IMR-90 (cell line): ENCODE results near the gene PRKAR1B. TPM values are rescaled to one million over a fixed set of nuclear protein-coding genes. Genes with fewer than 3 reads are reported as not detected.

Source experiments
- ATAC-seq: fragments of 200-7000 bp; cut with Tn5 transposase; 2 replicates; pipeline ENCODE4 v1.9.1; 2020; ENCODE audit warnings: low read depth, mild to moderate bottlenecking, moderate library complexity
- BruUV-seq: library from RNA; stranded (reverse); fragments of 400-500 nt; replicated peaks from 2 replicates; lab custom pipeline; 2021; lab: Mats Ljungman, UMichigan
- CTCF ChIA-PET: fragments of 300-600 bp; formaldehyde crosslinking; extraction: SDS; loops from one replicate; lab custom pipeline; 2021; ENCODE audit warnings: antibody characterized with exemption; lab: Yijun Ruan, JAX
- POLR2A ChIA-PET: fragments of 300-600 bp; sonication (Branson Sonifier 250); formaldehyde crosslinking; loops from one replicate; lab custom pipeline; 2022; ENCODE audit warnings: antibody characterized with exemption; ENCODE audit not compliant: unreplicated experiment; lab: Charles Lee
- DNase-seq: peaks from one replicate; pipeline ENCODE4 v3.0.0; 2013
- H2AFZ ChIP-seq: replicated peaks from 2 replicates; pipeline ENCODE3; 2013; ENCODE audit warnings: low read length, mild to moderate bottlenecking; ENCODE audit not compliant: poor library complexity
- H2AK5ac ChIP-seq: 2 replicates; pipeline ENCODE4 v1.6.1; 2013; ENCODE audit warnings: low read depth, low read length, inconsistent platforms
- H2AK9ac ChIP-seq: replicated peaks from 2 replicates; pipeline ENCODE3; 2013; ENCODE audit warnings: mild to moderate bottlenecking, low read depth, low read length, moderate library complexity; ENCODE audit not compliant: poor library complexity
- H2BK120ac ChIP-seq: 2 replicates; pipeline ENCODE4 v1.6.1; 2013; ENCODE audit warnings: low read depth, low read length, inconsistent platforms
- H2BK15ac ChIP-seq: 3 replicates; pipeline ENCODE4 v1.6.1; 2013; ENCODE audit warnings: low read depth, low read length, inconsistent platforms
- H2BK20ac ChIP-seq: 2 replicates; pipeline ENCODE4 v1.6.1; 2013; ENCODE audit warnings: low read depth, mild to moderate bottlenecking, inconsistent platforms, low read length, moderate library complexity
- H2BK5ac ChIP-seq: 2 replicates; pipeline ENCODE4 v1.6.1; 2013; ENCODE audit warnings: mild to moderate bottlenecking, low read depth, low read length, inconsistent platforms; ENCODE audit not compliant: poor library complexity, severe bottlenecking
- H3K14ac ChIP-seq: replicated peaks from 2 replicates; pipeline ENCODE4 v1.6.1; 2013; ENCODE audit warnings: low read depth, low read length, inconsistent platforms
- H3K18ac ChIP-seq: 2 replicates; pipeline ENCODE4 v1.6.1; 2013; ENCODE audit warnings: low read depth, low read length, control low read depth
- H3K23ac ChIP-seq: 2 replicates; pipeline ENCODE4 v1.6.1; 2013; ENCODE audit warnings: low read depth, low read length, inconsistent platforms
- H3K27ac ChIP-seq: 2 replicates; pipeline ENCODE4 v1.5.1; 2013; ENCODE audit warnings: mild to moderate bottlenecking, control low read depth, low read length; ENCODE audit not compliant: insufficient read depth
- H3K27me3 ChIP-seq: 2 replicates; pipeline ENCODE4 v1.6.1; 2013; ENCODE audit warnings: low read length; ENCODE audit not compliant: control insufficient read depth, insufficient read depth
- H3K36me3 ChIP-seq: 2 replicates; pipeline ENCODE4 v1.6.1; 2013; ENCODE audit warnings: low read length, mixed read lengths; ENCODE audit not compliant: control insufficient read depth, insufficient read depth
- H3K4ac ChIP-seq: 2 replicates; pipeline ENCODE4 v1.6.1; 2013; ENCODE audit warnings: low read depth, low read length, inconsistent platforms
- H3K4me1 ChIP-seq: 2 replicates; pipeline ENCODE4 v1.6.1; 2013; ENCODE audit warnings: low read length, mixed read lengths; ENCODE audit not compliant: control insufficient read depth, insufficient read depth
- H3K4me2 ChIP-seq: 2 replicates; pipeline ENCODE4 v1.6.1; 2013; ENCODE audit warnings: low read depth, mild to moderate bottlenecking, control low read depth, low read length, moderate library complexity
- H3K4me3 ChIP-seq: 2 replicates; pipeline ENCODE4 v1.5.1; 2013; ENCODE audit warnings: low read depth, mild to moderate bottlenecking, control low read depth, low read length, moderate library complexity; ENCODE audit not compliant: insufficient read depth
- H3K56ac ChIP-seq: 2 replicates; pipeline ENCODE4 v1.6.1; 2013; ENCODE audit warnings: low read length, inconsistent platforms; ENCODE audit not compliant: insufficient read depth; ENCODE audit errors: extremely low read depth
- H3K79me1 ChIP-seq, 2 experiments: 2 replicates each; pipeline ENCODE4 v1.6.1; 2013; ENCODE audit warnings: low read length in 2 of 2, inconsistent platforms in 1 of 2, low read depth in 1 of 2
- H3K9ac ChIP-seq: 2 replicates; pipeline ENCODE4 v1.6.1; 2013; ENCODE audit warnings: low read depth, low read length, control low read depth
- H3K9me1 ChIP-seq: 2 replicates; pipeline ENCODE4 v1.6.1; 2013; ENCODE audit warnings: low read length, inconsistent platforms; ENCODE audit not compliant: insufficient read depth
- H3K9me3 ChIP-seq: 2 replicates; pipeline ENCODE4 v1.6.1; 2013; ENCODE audit warnings: low read length; ENCODE audit not compliant: control insufficient read depth, insufficient read depth
- H4K20me1 ChIP-seq: 2 replicates; pipeline ENCODE4 v1.6.1; 2013; ENCODE audit warnings: low read length, inconsistent platforms; ENCODE audit not compliant: insufficient read depth
- H4K5ac ChIP-seq: 2 replicates; pipeline ENCODE4 v1.6.1; 2013; ENCODE audit warnings: mild to moderate bottlenecking, low read depth, low read length, control low read depth
- H4K8ac ChIP-seq, 2 experiments: 2 replicates each; pipeline ENCODE4 v1.6.1; 2013; ENCODE audit warnings: low read depth in 2 of 2, low read length in 2 of 2, control low read depth in 1 of 2, inconsistent platforms in 1 of 2
- H4K91ac ChIP-seq: 2 replicates; pipeline ENCODE4 v1.6.1; 2013; ENCODE audit warnings: low read depth, low read length, inconsistent platforms; ENCODE audit not compliant: insufficient read depth
- BHLHE40 ChIP-seq: fragments of 150-350 bp; IDR thresholded peaks from 2 replicates; pipeline ENCODE4 v1.6.1; 2016; ENCODE audit warnings: mild to moderate bottlenecking, low read depth, low read length
- CEBPB ChIP-seq: IDR thresholded peaks from 2 replicates; pipeline ENCODE4 v1.6.1; 2012; ENCODE audit warnings: low read depth, low read length, improper control_type of control experiment
- CHD1 ChIP-seq: IDR thresholded peaks from 2 replicates; pipeline ENCODE4 v1.6.1; 2012; ENCODE audit warnings: low read depth, low read length, improper control_type of control experiment
- ELK1 ChIP-seq: fragments of 150-350 bp; IDR thresholded peaks from 2 replicates; pipeline ENCODE4 v1.6.1; 2016; ENCODE audit warnings: low read depth, mild to moderate bottlenecking, low read length, moderate library complexity, borderline replicate concordance
- FOS ChIP-seq: fragments of 150-350 bp; IDR thresholded peaks from 2 replicates; pipeline ENCODE4 v1.6.1; 2016; ENCODE audit warnings: low read depth, low read length
- MAZ ChIP-seq: IDR thresholded peaks from 2 replicates; pipeline ENCODE4 v1.6.1; 2012; ENCODE audit warnings: low read depth, mild to moderate bottlenecking, low read length, improper control_type of control experiment, moderate library complexity, borderline replicate concordance
- MXI1 ChIP-seq: IDR thresholded peaks from 2 replicates; pipeline ENCODE4 v1.6.1; 2012; ENCODE audit warnings: low read depth, mild to moderate bottlenecking, low read length, moderate library complexity, borderline replicate concordance
- NFE2L2 ChIP-seq: fragments of 150-350 bp; IDR thresholded peaks from 2 replicates; pipeline ENCODE4 v1.6.1; 2016; ENCODE audit warnings: low read depth, mild to moderate bottlenecking, low read length
- POLR2A ChIP-seq: IDR thresholded peaks from 2 replicates; pipeline ENCODE4 v1.6.1; 2012; ENCODE audit warnings: mild to moderate bottlenecking, low read depth, low read length
- RAD21 ChIP-seq: IDR thresholded peaks from 2 replicates; pipeline ENCODE4 v1.6.1; 2012; ENCODE audit warnings: low read length, improper control_type of control experiment
- RCOR1 ChIP-seq: IDR thresholded peaks from 2 replicates; pipeline ENCODE4 v1.6.1; 2012; ENCODE audit warnings: mild to moderate bottlenecking, low read length, improper control_type of control experiment; ENCODE audit not compliant: insufficient replicate concordance
- RFX5 ChIP-seq: IDR thresholded peaks from 2 replicates; pipeline ENCODE4 v1.8.0; 2012; ENCODE audit warnings: low read depth, mild to moderate bottlenecking, low read length, moderate library complexity
- SMC3 ChIP-seq: fragments of 150-350 bp; IDR thresholded peaks from 2 replicates; pipeline ENCODE4 v1.6.1; 2016; ENCODE audit warnings: low read depth, mild to moderate bottlenecking, antibody characterized with exemption, low read length, moderate library complexity
- WGBS, 2 experiments: methylation state at CpG; one replicate each; pipeline versions ENCODE4 v1.1.5 to v1.1.7; 2013; ENCODE audit warnings: missing lambda C conversion rate in 2 of 2; ENCODE audit not compliant: insufficient read length in 1 of 2; ENCODE audit errors: extremely low coverage in 2 of 2; 5-methylcytosine and 5-hydroxymethylcytosine counted together
- dilution Hi-C: fragments of 300-500 bp; cut with HindIII; formaldehyde crosslinking; loops from one replicate; pipeline ENCODE4 v1.14.3; 2018; ENCODE audit warnings: low sequenced_read_pairs; ENCODE audit not compliant: unreplicated experiment
- in situ Hi-C: fragments of 300-500 bp; cut with MboI; formaldehyde crosslinking; loops from 3 replicates; pipeline ENCODE4 v1.14.3; 2019; ENCODE audit warnings: low sequenced_read_pairs, inconsistent platforms, mixed read lengths
- intact Hi-C: fragments of 100-400 bp; cut with micrococcal nuclease; formaldehyde crosslinking; loops from 2 replicates; pipeline ENCODE4 v1.10.0; 2022
- polyA plus RNA-seq, 3 experiments: library from polyadenylated mRNA; depleted of rRNA; stranded (reverse); fragments of >200 nt; gene quantifications; 2 replicates each; pipeline ENCODE4 v1.2.3, GENCODE V29; 2012; ENCODE audit warnings: low replicate concordance in 1 of 3
- total RNA-seq: library from RNA; depleted of rRNA; stranded (reverse); fragments of >200 nt; gene quantifications from 2 replicates; pipeline ENCODE4 v1.2.3, GENCODE V29; 2012
- TF ChIP-seq, protein P1 (sequence below): conservative IDR thresholded peaks from 2 replicates; pipeline ENCODE4 v1.5.1; 2012; ENCODE audit warnings: mild to moderate bottlenecking, low read depth, low read length, improper control_type of control experiment
- TF ChIP-seq, protein P2 (sequence below): fragments of 150-350 bp; IDR thresholded peaks from 2 replicates; pipeline ENCODE4 v1.6.1; 2017; ENCODE audit warnings: mild to moderate bottlenecking, antibody characterized with exemption, low read length, low read depth

Gene PRKAR1B
- total and polyA plus RNA-seq, 2 of the 4 experiments (the other 2 are of a cell fraction): 15.2 to 20.2 TPM

DNA sequence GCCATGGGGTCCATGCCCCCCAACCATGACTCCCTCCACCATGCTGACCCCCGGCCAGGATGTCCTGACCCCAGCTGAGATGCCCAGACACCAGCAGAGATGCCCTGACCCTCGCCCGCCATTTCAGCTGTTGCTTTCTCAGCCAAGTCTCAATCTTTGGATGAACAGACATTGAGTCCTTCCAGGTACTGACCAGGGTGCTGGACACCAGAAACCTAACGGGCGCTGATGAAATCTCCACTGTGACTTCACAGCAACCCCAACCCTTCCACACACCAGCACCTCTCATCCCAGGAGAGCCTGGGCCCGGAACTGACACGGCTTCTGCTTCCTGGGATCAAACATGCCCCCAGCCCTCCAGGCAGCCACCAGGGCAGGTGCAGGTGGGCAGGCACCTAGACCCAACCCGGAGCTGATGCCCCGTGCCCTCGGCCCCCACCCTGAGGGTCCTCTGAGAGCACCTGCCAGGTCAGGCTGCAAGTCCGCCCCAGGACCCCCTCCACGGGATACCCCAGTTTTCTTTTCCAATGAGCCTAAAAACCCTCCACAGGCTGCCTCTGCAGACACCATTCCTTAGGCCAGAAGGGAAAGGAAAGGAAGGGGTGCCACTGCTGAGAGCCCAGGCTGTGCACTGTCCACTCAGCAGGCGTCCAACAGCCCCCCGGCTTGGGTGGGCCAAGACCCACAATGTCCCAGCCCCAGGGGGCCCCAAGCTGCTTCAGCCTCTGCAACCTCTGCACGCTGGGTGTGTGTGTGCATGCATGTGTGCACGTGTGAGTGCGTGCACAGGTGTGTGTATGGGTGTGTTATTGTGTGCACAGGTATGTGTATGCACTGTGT, 164.1 kb downstream of the PRKAR1B start:
- no peak overlapping the region for H2BK5ac ChIP-seq
- H2AFZ ChIP-seq: no peak overlapping the region
- H4K20me1 ChIP-seq: no peaks in the 10 kb centered on the region
- dilution Hi-C loops: no loop called here
- intact Hi-C loops: no loop called here
- H3K4me1 ChIP-seq: no peaks in the 10 kb centered on the region
- in situ Hi-C loops: no loop called here
- no peak overlapping the region for H3K4me3 ChIP-seq
- CTCF ChIA-PET: no interaction called here
- H3K4ac ChIP-seq: no peak overlapping the region
- POLR2A ChIA-PET: no interaction called here
- no TSS peak for BruUV-seq
- H3K9me3 ChIP-seq: no peaks in the 10 kb centered on the region; the same call in 1 of the 2 replicates
- no peak overlapping the region for H3K4me2 ChIP-seq
- H3K27ac ChIP-seq: no peak overlapping the region
- H3K27me3 ChIP-seq: no peaks in the 10 kb centered on the region; the same call in 1 of the 2 replicates
- H3K23ac ChIP-seq: no peak overlapping the region
- H2AK5ac ChIP-seq: no peak overlapping the region
- DNase-seq: no peak
- H3K9ac ChIP-seq: no peak overlapping the region
- no peaks in the 10 kb centered on the region for H3K79me1 ChIP-seq
- 0 out of 2 replicates have a peak, but pooled peaks cover 3% of the 10 kb centered on the region for H3K9me1 ChIP-seq
- no peak overlapping the region for H4K5ac ChIP-seq
- H3K14ac ChIP-seq: no peak overlapping the region
- no peak overlapping the region for H2BK15ac ChIP-seq
- H3K56ac ChIP-seq: no peak overlapping the region
- no peak overlapping the region for H2AK9ac ChIP-seq
- no peak overlapping the region for H2BK120ac ChIP-seq
- no peak overlapping the region for H4K91ac ChIP-seq
- no peak overlapping the region for H3K18ac ChIP-seq
- H4K8ac ChIP-seq: no peak overlapping the region
- ATAC-seq: no peak
- 79% methylated on average over 11 of the region's 17 CpGs; no CpG with 5 or more reads in 1 of the 2 experiments for WGBS, 2 experiments
- H2BK20ac ChIP-seq: no peak overlapping the region
- no peaks in the 10 kb centered on the region for H3K36me3 ChIP-seq
- no peak for TF ChIP-seq CHD1
- no peak for TF ChIP-seq RCOR1
- TF ChIP-seq FOS: no peak
- no peak for TF ChIP-seq ELK1
- TF ChIP-seq BHLHE40: no peak
- TF ChIP-seq, protein P1, sequence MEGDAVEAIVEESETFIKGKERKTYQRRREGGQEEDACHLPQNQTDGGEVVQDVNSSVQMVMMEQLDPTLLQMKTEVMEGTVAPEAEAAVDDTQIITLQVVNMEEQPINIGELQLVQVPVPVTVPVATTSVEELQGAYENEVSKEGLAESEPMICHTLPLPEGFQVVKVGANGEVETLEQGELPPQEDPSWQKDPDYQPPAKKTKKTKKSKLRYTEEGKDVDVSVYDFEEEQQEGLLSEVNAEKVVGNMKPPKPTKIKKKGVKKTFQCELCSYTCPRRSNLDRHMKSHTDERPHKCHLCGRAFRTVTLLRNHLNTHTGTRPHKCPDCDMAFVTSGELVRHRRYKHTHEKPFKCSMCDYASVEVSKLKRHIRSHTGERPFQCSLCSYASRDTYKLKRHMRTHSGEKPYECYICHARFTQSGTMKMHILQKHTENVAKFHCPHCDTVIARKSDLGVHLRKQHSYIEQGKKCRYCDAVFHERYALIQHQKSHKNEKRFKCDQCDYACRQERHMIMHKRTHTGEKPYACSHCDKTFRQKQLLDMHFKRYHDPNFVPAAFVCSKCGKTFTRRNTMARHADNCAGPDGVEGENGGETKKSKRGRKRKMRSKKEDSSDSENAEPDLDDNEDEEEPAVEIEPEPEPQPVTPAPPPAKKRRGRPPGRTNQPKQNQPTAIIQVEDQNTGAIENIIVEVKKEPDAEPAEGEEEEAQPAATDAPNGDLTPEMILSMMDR: no peak
- no peak for TF ChIP-seq NFE2L2
- no peak for TF ChIP-seq POLR2A
- no peak for TF ChIP-seq RFX5
- TF ChIP-seq MAZ: no peak
- no peak for TF ChIP-seq SMC3
- TF ChIP-seq, protein P2, sequence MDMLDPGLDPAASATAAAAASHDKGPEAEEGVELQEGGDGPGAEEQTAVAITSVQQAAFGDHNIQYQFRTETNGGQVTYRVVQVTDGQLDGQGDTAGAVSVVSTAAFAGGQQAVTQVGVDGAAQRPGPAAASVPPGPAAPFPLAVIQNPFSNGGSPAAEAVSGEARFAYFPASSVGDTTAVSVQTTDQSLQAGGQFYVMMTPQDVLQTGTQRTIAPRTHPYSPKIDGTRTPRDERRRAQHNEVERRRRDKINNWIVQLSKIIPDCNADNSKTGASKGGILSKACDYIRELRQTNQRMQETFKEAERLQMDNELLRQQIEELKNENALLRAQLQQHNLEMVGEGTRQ: no peak
- TF ChIP-seq MXI1: no peak
- no peak for TF ChIP-seq CEBPB
- no peak for TF ChIP-seq RAD21
